Astrocyte (in vitro differentiated cells and primary cell): ENCODE results near the gene SAP30L. TPM values are rescaled to one million over a fixed set of nuclear protein-coding genes. Genes with fewer than 3 reads are reported as not detected.

Experiments
- DNase-seq: peaks from one replicate; pipeline ENCODE4 v3.0.0-alpha.2; 2010; ENCODE audit warnings: low read depth
- FAIRE-seq: peaks from 2 replicates; lab custom pipeline; 2011; peaks lifted over from hg19 to GRCh38; lab: Jason Lieb, UNC
- H2AFZ ChIP-seq: 2 replicates; pipeline ENCODE4 v1.6.0; 2012; ENCODE audit warnings: low read depth, low read length, inconsistent platforms
- H3K27ac ChIP-seq: 2 replicates; pipeline ENCODE4 v1.5.1; 2011; ENCODE audit warnings: low read depth, low read length, inconsistent platforms
- H3K27me3 ChIP-seq: 2 replicates; pipeline ENCODE4 v1.6.0; 2011; ENCODE audit warnings: low read length, inconsistent platforms; ENCODE audit not compliant: insufficient read depth
- H3K36me3 ChIP-seq: 2 replicates; pipeline ENCODE4 v1.5.1; 2011; ENCODE audit warnings: low read length, inconsistent platforms; ENCODE audit not compliant: insufficient read depth
- H3K4me1 ChIP-seq: 2 replicates; pipeline ENCODE4 v1.5.1; 2011; ENCODE audit warnings: low read length, inconsistent platforms; ENCODE audit not compliant: insufficient read depth
- H3K4me2 ChIP-seq: 2 replicates; pipeline ENCODE4 v1.6.0; 2012; ENCODE audit warnings: low read length, inconsistent platforms
- H3K4me3 ChIP-seq: 2 replicates; pipeline ENCODE4 v1.5.1; 2011; ENCODE audit warnings: low read depth, mild to moderate bottlenecking, low read length, inconsistent platforms; ENCODE audit not compliant: insufficient read depth
- H3K79me2 ChIP-seq: 2 replicates; pipeline ENCODE4 v1.6.0; 2012; ENCODE audit warnings: mild to moderate bottlenecking, low read length, inconsistent platforms; ENCODE audit not compliant: insufficient read depth
- H3K9ac ChIP-seq: 2 replicates; pipeline ENCODE4 v1.6.0; 2012; ENCODE audit warnings: mild to moderate bottlenecking, low read length, inconsistent platforms
- H3K9me3 ChIP-seq: 2 replicates; pipeline ENCODE4 v1.5.1; 2012; ENCODE audit warnings: low read depth, mild to moderate bottlenecking, low read length, inconsistent platforms; ENCODE audit not compliant: insufficient read depth
- H4K20me1 ChIP-seq: 2 replicates; pipeline ENCODE4 v1.6.0; 2012; ENCODE audit warnings: low read length, inconsistent platforms; ENCODE audit not compliant: insufficient read depth
- H3K27ac Mint-ChIP-seq: one replicate; pipeline ENCODE4 v1.8.0; 2021; ENCODE audit warnings: mild to moderate bottlenecking, mixed read lengths; ENCODE audit not compliant: unreplicated experiment
- H3K27me3 Mint-ChIP-seq: one replicate; pipeline ENCODE4 v1.8.0; 2021; ENCODE audit warnings: low read depth, mixed read lengths; ENCODE audit not compliant: unreplicated experiment
- H3K36me3 Mint-ChIP-seq: one replicate; pipeline ENCODE4 v1.8.0; 2021; ENCODE audit warnings: low read depth, mixed read lengths; ENCODE audit not compliant: unreplicated experiment
- H3K4me1 Mint-ChIP-seq: one replicate; pipeline ENCODE4 v1.8.0; 2021; ENCODE audit warnings: low read depth, mixed read lengths; ENCODE audit not compliant: unreplicated experiment
- H3K4me3 Mint-ChIP-seq: one replicate; pipeline ENCODE4 v1.8.0; 2021; ENCODE audit warnings: mild to moderate bottlenecking, moderate library complexity, mixed read lengths; ENCODE audit not compliant: unreplicated experiment
- H3K9me3 Mint-ChIP-seq: one replicate; pipeline ENCODE4 v1.8.0; 2021; ENCODE audit warnings: mild to moderate bottlenecking, mixed read lengths; ENCODE audit not compliant: unreplicated experiment
- EZH2 ChIP-seq: IDR thresholded peaks from 2 replicates; pipeline ENCODE4 v1.6.1; 2012; ENCODE audit warnings: mild to moderate bottlenecking, low read length, inconsistent platforms; ENCODE audit not compliant: insufficient read depth
- total RNA-seq: library from RNA; stranded (reverse); gene quantifications from 2 replicates; pipeline ENCODE4 v1.2.1, GENCODE V29; 2021
- TF ChIP-seq, protein P1 (sequence below): IDR thresholded peaks from 2 replicates; pipeline ENCODE4 v1.5.1; 2011; ENCODE audit warnings: low read depth, mild to moderate bottlenecking, inconsistent platforms, low read length, moderate library complexity; ENCODE audit not compliant: insufficient read depth

Gene SAP30L
- total RNA-seq, 1 donor from 2014 or later = 26.3 TPM

DNA sequence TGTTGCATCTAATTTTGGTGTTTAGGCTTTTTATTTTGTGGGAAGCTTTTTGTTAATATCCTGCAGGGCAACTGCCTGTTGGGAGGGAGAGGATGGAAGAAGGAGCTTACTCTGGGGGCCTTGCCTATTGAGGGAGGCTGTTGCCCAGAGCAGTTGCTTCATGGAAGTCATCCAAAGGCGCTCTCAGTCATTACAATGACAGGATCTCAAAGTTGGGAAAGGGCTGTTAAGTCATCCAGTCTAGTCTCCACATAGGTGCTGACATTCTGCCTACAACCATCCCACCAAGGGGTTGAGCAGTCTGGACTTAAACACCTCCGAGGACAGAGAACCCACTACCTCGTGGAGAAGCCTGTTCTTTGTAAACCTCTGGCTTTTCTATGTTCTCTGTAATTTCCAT, 13.2 kb downstream of the SAP30L start:
- TF ChIP-seq EZH2 = no peak
- TF ChIP-seq, protein P1, sequence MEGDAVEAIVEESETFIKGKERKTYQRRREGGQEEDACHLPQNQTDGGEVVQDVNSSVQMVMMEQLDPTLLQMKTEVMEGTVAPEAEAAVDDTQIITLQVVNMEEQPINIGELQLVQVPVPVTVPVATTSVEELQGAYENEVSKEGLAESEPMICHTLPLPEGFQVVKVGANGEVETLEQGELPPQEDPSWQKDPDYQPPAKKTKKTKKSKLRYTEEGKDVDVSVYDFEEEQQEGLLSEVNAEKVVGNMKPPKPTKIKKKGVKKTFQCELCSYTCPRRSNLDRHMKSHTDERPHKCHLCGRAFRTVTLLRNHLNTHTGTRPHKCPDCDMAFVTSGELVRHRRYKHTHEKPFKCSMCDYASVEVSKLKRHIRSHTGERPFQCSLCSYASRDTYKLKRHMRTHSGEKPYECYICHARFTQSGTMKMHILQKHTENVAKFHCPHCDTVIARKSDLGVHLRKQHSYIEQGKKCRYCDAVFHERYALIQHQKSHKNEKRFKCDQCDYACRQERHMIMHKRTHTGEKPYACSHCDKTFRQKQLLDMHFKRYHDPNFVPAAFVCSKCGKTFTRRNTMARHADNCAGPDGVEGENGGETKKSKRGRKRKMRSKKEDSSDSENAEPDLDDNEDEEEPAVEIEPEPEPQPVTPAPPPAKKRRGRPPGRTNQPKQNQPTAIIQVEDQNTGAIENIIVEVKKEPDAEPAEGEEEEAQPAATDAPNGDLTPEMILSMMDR = no peak
- Histone ChIP-seq H3K27me3 (no peaks in the 10 kb centered on the region), H3K27ac (no peak overlapping the region), H4K20me1 (peaks cover 3% of the 10 kb centered on the region), H3K9me3 (no peaks in the 10 kb centered on the region), H2AFZ (no peak overlapping the region), H3K79me2 (no peaks in the 10 kb centered on the region), H3K4me3 (no peak overlapping the region), H3K9ac (no peak overlapping the region), H3K4me2 (no peak overlapping the region), H3K4me1 (no peaks in the 10 kb centered on the region), H3K36me3 (peaks cover 11% of the 10 kb centered on the region)
- Mint-ChIP-seq H3K4me1 (no peaks in the 10 kb centered on the region), H3K36me3 (peaks cover 23% of the 10 kb centered on the region), H3K4me3 (no peak overlapping the region), H3K9me3 (no peaks in the 10 kb centered on the region), H3K27ac (no peak overlapping the region), H3K27me3 (no peaks in the 10 kb centered on the region)
- FAIRE-seq = no peak
- no peak for DNase-seq

DNA sequence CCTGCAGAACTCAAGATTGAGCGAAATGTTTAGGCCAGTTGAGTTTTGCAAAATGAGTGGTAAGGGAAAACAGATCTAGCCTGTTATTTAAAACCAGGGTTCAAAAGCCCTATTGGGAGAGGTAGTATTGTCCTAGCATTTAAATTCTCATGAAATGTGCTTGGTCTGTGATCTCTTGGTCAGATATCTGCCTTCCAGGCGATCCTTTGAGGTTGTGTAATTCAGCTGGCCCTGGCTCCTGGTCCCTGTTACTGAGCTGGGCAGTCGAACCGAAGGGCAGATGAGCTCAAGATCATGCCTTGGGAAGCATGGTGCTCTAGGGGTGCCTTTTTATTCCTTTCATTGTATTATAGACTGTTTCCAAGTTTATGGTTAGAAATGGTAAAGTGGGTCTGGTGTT, 14.4 kb downstream of the SAP30L start:
- no peak overlapping the region for H3K9ac ChIP-seq
- peaks cover 11% of the 10 kb centered on the region for H3K36me3 ChIP-seq
- DNase-seq (no peak), FAIRE-seq (no peak)
- no peaks in the 10 kb centered on the region for H3K27me3 ChIP-seq
- no peak overlapping the region for H3K4me2 ChIP-seq
- H3K4me3 ChIP-seq = no peak overlapping the region
- Mint-ChIP-seq H3K4me3 (no peak overlapping the region), H3K27me3 (peaks cover 6% of the 10 kb centered on the region), H3K4me1 (no peaks in the 10 kb centered on the region), H3K36me3 (peaks cover 18% of the 10 kb centered on the region), H3K9me3 (no peaks in the 10 kb centered on the region), H3K27ac (no peak overlapping the region)
- TF ChIP-seq EZH2 = no peak
- TF ChIP-seq, protein P1 = no peak
- no peaks in the 10 kb centered on the region for H3K9me3 ChIP-seq
- no peaks in the 10 kb centered on the region for H4K20me1 ChIP-seq
- no peaks in the 10 kb centered on the region for H3K4me1 ChIP-seq
- no peak overlapping the region for H3K27ac ChIP-seq
- no peaks in the 10 kb centered on the region for H3K79me2 ChIP-seq
- H2AFZ ChIP-seq = no peak overlapping the region

DNA sequence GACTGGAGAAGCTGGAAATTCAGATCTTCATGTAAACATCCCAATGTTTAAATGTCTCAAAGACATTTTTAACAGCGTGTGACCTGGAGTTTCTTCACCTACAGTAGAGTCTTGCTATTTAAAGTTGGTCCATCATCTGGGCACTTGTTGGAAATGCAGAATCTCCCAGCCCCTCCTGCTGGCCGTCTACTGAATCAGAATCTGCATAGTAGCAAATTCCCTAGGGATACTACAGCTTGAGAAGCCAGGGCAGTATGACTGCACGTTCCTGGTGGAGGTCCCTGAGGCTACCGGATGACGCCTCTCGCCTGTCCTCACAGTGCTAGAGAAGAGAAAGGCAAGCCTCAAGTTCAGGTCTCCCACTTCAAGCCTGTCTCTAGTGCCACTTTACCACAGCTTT, 15.7 kb downstream of the SAP30L start:
- Mint-ChIP-seq H3K4me3 (no peak overlapping the region), H3K27me3 (peaks cover 16% of the 10 kb centered on the region), H3K9me3 (no peaks in the 10 kb centered on the region), H3K27ac (no peak overlapping the region), H3K36me3 (peaks cover 9% of the 10 kb centered on the region), H3K4me1 (no peaks in the 10 kb centered on the region)
- H2AFZ ChIP-seq = no peak overlapping the region
- no peaks in the 10 kb centered on the region for H3K9me3 ChIP-seq
- H3K27ac ChIP-seq = no peak overlapping the region
- H3K4me2 ChIP-seq = no peak overlapping the region
- peaks cover 4% of the 10 kb centered on the region for H3K36me3 ChIP-seq
- peaks cover 6% of the 10 kb centered on the region for H3K27me3 ChIP-seq
- no peaks in the 10 kb centered on the region for H3K79me2 ChIP-seq
- H3K4me3 ChIP-seq = no peak overlapping the region
- TF ChIP-seq, protein P1 = peak; percentile 32
- no peak for TF ChIP-seq EZH2
- DNase-seq (no peak), FAIRE-seq (no peak)
- H4K20me1 ChIP-seq = no peaks in the 10 kb centered on the region
- no peak overlapping the region for H3K9ac ChIP-seq
- no peaks in the 10 kb centered on the region for H3K4me1 ChIP-seq
